Activated CD8-positive, alpha-beta memory T cell treated with anti-CD3 and anti-CD28 coated beads, Interleukin-2, amount 50 U/mL, for 24 hours (primary cell): ENCODE measurements around the gene ZNF716.
"Not testable (repeated sequence)": the region's sequence is repeated elsewhere in the genome, so short reads cannot be mapped to it uniquely, and the experiment has no call there.

Experiments used
- DNase-seq: peaks from one replicate; pipeline ENCODE4 v3.0.0-alpha.2; 2020; ENCODE audit errors: extremely low read depth

ZNF716 gene

GRCh38 chr7:57449904-57450303, at the start of gene ZNF716:
Gene ZNF716 (plus strand): TSS chr7:57450177. CDS start chr7:57450289, 112 bp downstream.
- no peak for DNase-seq

GRCh38 chr7:57400531-57401155, 49.3 kb upstream of the ZNF716 start:
- no peak for DNase-seq

GRCh38 chr7:57403051-57403450, 46.9 kb upstream of the ZNF716 start:
- not testable (repeated sequence) for DNase-seq

- DNase-seq, result no peak
Observed at GRCh38 chr7:57403601-57404342, 46.2 kb upstream of the ZNF716 start.

GRCh38 chr7:57404343-57404966, 45.5 kb upstream of the ZNF716 start:
- DNase-seq, result no peak

GRCh38 chr7:57404967-57405421, 45.0 kb upstream of the ZNF716 start:
- no peak for DNase-seq

GRCh38 chr7:57407125-57407524, 42.9 kb upstream of the ZNF716 start:
- DNase-seq, result no peak

GRCh38 chr7:57412168-57412567, 37.8 kb upstream of the ZNF716 start:
- DNase-seq, result no peak

- DNase-seq, result no peak
Observed at GRCh38 chr7:57412618-57413017, 37.4 kb upstream of the ZNF716 start.

GRCh38 chr7:57413529-57414398, 36.2 kb upstream of the ZNF716 start:
- no peak for DNase-seq

GRCh38 chr7:57414415-57414814, 35.6 kb upstream of the ZNF716 start:
- DNase-seq, result no peak

GRCh38 chr7:57414852-57415251, 35.1 kb upstream of the ZNF716 start:
- no peak for DNase-seq

- DNase-seq, result no peak
Observed at GRCh38 chr7:57415326-57415725, 34.7 kb upstream of the ZNF716 start.

- no peak for DNase-seq
Observed at GRCh38 chr7:57415730-57416129, 34.2 kb upstream of the ZNF716 start.

GRCh38 chr7:57416601-57417358, 33.2 kb upstream of the ZNF716 start:
- DNase-seq, result no peak

- no peak for DNase-seq
Observed at GRCh38 chr7:57417736-57418135, 32.2 kb upstream of the ZNF716 start.

- DNase-seq, result no peak
Observed at GRCh38 chr7:57423768-57424167, 26.2 kb upstream of the ZNF716 start.

- no peak for DNase-seq
Observed at GRCh38 chr7:57424515-57425238, 25.3 kb upstream of the ZNF716 start.

- no peak for DNase-seq
Observed at GRCh38 chr7:57425239-57425944, 24.6 kb upstream of the ZNF716 start.
